Inflammatory macrophage (primary cell): ENCODE measurements around the gene RNF146.
"Not testable (repeated sequence)": the region's sequence is repeated elsewhere in the genome, so short reads cannot be mapped to it uniquely, and the experiment has no call there.

Experiments
- DNase-seq, 2 donors: peaks; one replicate each; pipeline ENCODE4 v3.0.0-alpha.2; 2020 to 2022

Gene RNF146

GRCh38 chr6:127288705-127289104 is 22.0 kb downstream of the RNF146 start:
- no peak for DNase-seq

GRCh38 chr6:127289934-127290333 is 23.3 kb downstream of the RNF146 start:
- no peak for DNase-seq

GRCh38 chr6:127290391-127291265 is 24.0 kb downstream of the RNF146 start:
- DNase-seq: no peak

- DNase-seq: no peak
Measured at GRCh38 chr6:127291495-127291894, 24.8 kb downstream of the RNF146 start.

GRCh38 chr6:127297502-127298070 is 30.9 kb downstream of the RNF146 start:
- no peak for DNase-seq

- DNase-seq: no peak
Measured at GRCh38 chr6:127298475-127298874, 31.8 kb downstream of the RNF146 start.

- no peak for DNase-seq
Measured at GRCh38 chr6:127299522-127300240, 33.0 kb downstream of the RNF146 start.

GRCh38 chr6:127300411-127300810 is 33.7 kb downstream of the RNF146 start:
- no peak for DNase-seq

- DNase-seq: no peak
Measured at GRCh38 chr6:127301199-127301700, 34.6 kb downstream of the RNF146 start.

GRCh38 chr6:127302728-127303660 is 36.3 kb downstream of the RNF146 start:
- DNase-seq: peak; percentile 68 to 91

- no peak for DNase-seq
Measured at GRCh38 chr6:127303917-127304316, 37.3 kb downstream of the RNF146 start.

GRCh38 chr6:127305741-127306140 is 39.1 kb downstream of the RNF146 start:
- no peak for DNase-seq

GRCh38 chr6:127317388-127318128 is 50.9 kb downstream of the RNF146 start:
- DNase-seq: peak; percentile 35 to 81

- no peak for DNase-seq
Measured at GRCh38 chr6:127319686-127320085, 53.0 kb downstream of the RNF146 start.

GRCh38 chr6:127328043-127328609 is 61.5 kb downstream of the RNF146 start:
- no peak for DNase-seq

GRCh38 chr6:127331256-127331655 is 64.6 kb downstream of the RNF146 start:
- not testable (repeated sequence) for DNase-seq

- DNase-seq: no peak
Measured at GRCh38 chr6:127332383-127332961, 65.8 kb downstream of the RNF146 start.
